SU-DHL-6 (cell line): Measurements from ENCODE around the gene KBTBD8.
A peak's percentile ranks its signal among the peaks of the same experiment; 100 is the strongest.

Experiments
- H2AFZ ChIP-seq: fragments of 200-600 bp; sonication (generic); 2 replicates; pipeline ENCODE4 v1.6.1; 2014; ENCODE audit warnings: low read depth, mild to moderate bottlenecking, moderate library complexity, mixed read lengths, antibody characterized with exemption, low read length; ENCODE audit not compliant: severe bottlenecking
- H3F3A ChIP-seq: fragments of 200-600 bp; shearing (Covaris generic); 2 replicates; pipeline ENCODE4 v1.6.0; 2016; ENCODE audit warnings: antibody characterized with exemption, mild to moderate bottlenecking; ENCODE audit not compliant: insufficient read depth
- H3K27ac ChIP-seq: fragments of 200-600 bp; sonication (generic); 2 replicates; pipeline ENCODE4 v1.5.1; 2016; ENCODE audit warnings: low read depth, mild to moderate bottlenecking, low read length, moderate library complexity, mixed read lengths
- H3K27me3 ChIP-seq: fragments of 200-600 bp; sonication (generic), shearing (Covaris generic); 2 replicates; pipeline ENCODE4 v1.6.0; 2014; ENCODE audit warnings: mild to moderate bottlenecking, low read length
- H3K36me3 ChIP-seq: fragments of 200-600 bp; sonication (generic); 2 replicates; pipeline ENCODE4 v1.6.1; 2014; ENCODE audit warnings: mild to moderate bottlenecking, low read length, mixed read lengths
- H3K4me2 ChIP-seq: fragments of 300-600, 200-600 bp; shearing (Covaris generic), sonication (generic); 2 replicates; pipeline ENCODE4 v1.6.0; 2014; ENCODE audit warnings: low read length, low read depth, mild to moderate bottlenecking; ENCODE audit not compliant: poor library complexity, severe bottlenecking
- H3K4me3 ChIP-seq: fragments of 200-600 bp; sonication (generic); 2 replicates; pipeline ENCODE4 v1.5.1; 2014; ENCODE audit warnings: antibody characterized with exemption, low read length, mild to moderate bottlenecking, mixed read lengths; ENCODE audit not compliant: insufficient read depth, poor library complexity, severe bottlenecking
- H3K79me2 ChIP-seq: fragments of 200-600 bp; sonication (generic); 2 replicates; pipeline ENCODE4 v1.6.1; 2014; ENCODE audit warnings: mild to moderate bottlenecking, low read length, moderate library complexity; ENCODE audit not compliant: insufficient read depth
- H3K9ac ChIP-seq: fragments of 200-600 bp; sonication (generic); 2 replicates; pipeline ENCODE4 v1.7.0; 2014; ENCODE audit warnings: mild to moderate bottlenecking, low read length
- H3K9me2 ChIP-seq: fragments of 200-600 bp; sonication (generic); replicated peaks from 2 replicates; pipeline ENCODE4 v1.6.1; 2014; ENCODE audit warnings: low read length; ENCODE audit not compliant: insufficient read depth
- H3K9me3 ChIP-seq: fragments of 200-600 bp; sonication (generic); 2 replicates; pipeline ENCODE4 v1.6.1; 2014; ENCODE audit warnings: low read length, mixed read lengths; ENCODE audit not compliant: insufficient read depth
- H4K20me1 ChIP-seq: fragments of 200-600 bp; sonication (generic); 2 replicates; pipeline ENCODE4 v1.6.1; 2014; ENCODE audit warnings: low read depth, mild to moderate bottlenecking, antibody characterized with exemption, low read length, moderate library complexity, mixed read lengths
- EZH2phosphoT487 ChIP-seq: fragments of 200-600 bp; sonication (generic), shearing (Covaris generic); conservative IDR thresholded peaks from 2 replicates; pipeline ENCODE4 v1.6.1; 2018; ENCODE audit warnings: mild to moderate bottlenecking, antibody characterized with exemption, low read length, moderate library complexity, mixed read lengths
- TF ChIP-seq, protein P1 (sequence below): fragments of 200-600 bp; sonication (generic); IDR thresholded peaks from one replicate; pipeline ENCODE4 v1.5.1; 2017; ENCODE audit warnings: antibody characterized with exemption, mild to moderate bottlenecking, low read length, moderate library complexity; ENCODE audit not compliant: insufficient read depth, poor library complexity, severe bottlenecking

KBTBD8 gene

DNA sequence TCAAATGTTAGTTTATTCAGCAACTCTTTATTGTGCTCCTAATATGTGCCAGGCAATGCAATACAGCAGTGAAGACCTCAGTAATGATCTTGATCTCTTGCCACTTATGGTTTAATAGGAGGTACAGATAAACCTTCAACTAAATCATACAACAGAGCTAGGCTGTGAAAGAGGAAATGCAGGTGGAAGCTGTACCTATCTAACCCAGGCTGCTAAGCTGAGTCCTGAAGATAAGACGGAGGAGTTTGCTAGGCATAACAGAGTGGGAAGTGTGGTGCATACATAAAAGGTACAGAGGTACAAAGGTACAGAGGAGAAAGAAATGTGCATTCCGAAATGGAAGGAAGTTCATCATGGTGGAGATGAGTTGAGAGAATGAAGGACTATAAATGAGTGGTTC, 35.0 kb downstream of the KBTBD8 start:
- no peaks in the 10 kb centered on the region for H3F3A ChIP-seq
- H3K9ac ChIP-seq = no peak overlapping the region
- no peaks in the 10 kb centered on the region; the same call in 1 of the 2 replicates for H3K36me3 ChIP-seq
- no peak overlapping the region for H3K4me3 ChIP-seq
- TF ChIP-seq, protein P1, sequence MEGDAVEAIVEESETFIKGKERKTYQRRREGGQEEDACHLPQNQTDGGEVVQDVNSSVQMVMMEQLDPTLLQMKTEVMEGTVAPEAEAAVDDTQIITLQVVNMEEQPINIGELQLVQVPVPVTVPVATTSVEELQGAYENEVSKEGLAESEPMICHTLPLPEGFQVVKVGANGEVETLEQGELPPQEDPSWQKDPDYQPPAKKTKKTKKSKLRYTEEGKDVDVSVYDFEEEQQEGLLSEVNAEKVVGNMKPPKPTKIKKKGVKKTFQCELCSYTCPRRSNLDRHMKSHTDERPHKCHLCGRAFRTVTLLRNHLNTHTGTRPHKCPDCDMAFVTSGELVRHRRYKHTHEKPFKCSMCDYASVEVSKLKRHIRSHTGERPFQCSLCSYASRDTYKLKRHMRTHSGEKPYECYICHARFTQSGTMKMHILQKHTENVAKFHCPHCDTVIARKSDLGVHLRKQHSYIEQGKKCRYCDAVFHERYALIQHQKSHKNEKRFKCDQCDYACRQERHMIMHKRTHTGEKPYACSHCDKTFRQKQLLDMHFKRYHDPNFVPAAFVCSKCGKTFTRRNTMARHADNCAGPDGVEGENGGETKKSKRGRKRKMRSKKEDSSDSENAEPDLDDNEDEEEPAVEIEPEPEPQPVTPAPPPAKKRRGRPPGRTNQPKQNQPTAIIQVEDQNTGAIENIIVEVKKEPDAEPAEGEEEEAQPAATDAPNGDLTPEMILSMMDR = no peak
- no peak for TF ChIP-seq EZH2phosphoT487
- H3K27me3 ChIP-seq = no peaks in the 10 kb centered on the region
- H3K4me2 ChIP-seq = no peak overlapping the region
- H3K27ac ChIP-seq = no peak overlapping the region
- H3K9me2 ChIP-seq = no peaks in the 10 kb centered on the region
- H2AFZ ChIP-seq = no peak overlapping the region
- no peaks in the 10 kb centered on the region for H4K20me1 ChIP-seq
- H3K79me2 ChIP-seq = no peaks in the 10 kb centered on the region
- H3K9me3 ChIP-seq = no peaks in the 10 kb centered on the region

DNA sequence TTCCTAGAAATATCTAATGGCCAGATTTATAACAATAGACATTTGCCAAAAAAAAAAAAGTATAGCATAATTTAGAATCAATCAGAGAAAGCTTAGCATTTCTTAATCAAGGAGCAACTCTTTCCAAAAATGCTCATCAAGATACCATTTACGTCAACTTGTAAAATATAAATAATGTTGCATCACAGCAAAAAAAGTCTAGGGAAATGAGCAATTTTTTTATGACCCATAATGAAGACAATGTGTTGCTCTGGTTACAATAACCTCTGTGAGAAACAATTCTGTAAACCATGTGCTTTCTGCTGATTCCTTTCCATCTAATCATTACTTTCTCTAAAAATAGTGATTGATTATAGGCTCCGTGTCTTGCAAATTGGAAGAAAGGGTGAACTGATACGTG, 36.3 kb downstream of the KBTBD8 start:
- H3K36me3 ChIP-seq = no peaks in the 10 kb centered on the region; the same call in 1 of the 2 replicates
- no peaks in the 10 kb centered on the region for H3K27me3 ChIP-seq
- no peak overlapping the region for H3K4me3 ChIP-seq
- H3K9me2 ChIP-seq = no peaks in the 10 kb centered on the region
- H3F3A ChIP-seq = no peaks in the 10 kb centered on the region
- no peak for TF ChIP-seq EZH2phosphoT487
- TF ChIP-seq, protein P1 = no peak
- no peak overlapping the region for H2AFZ ChIP-seq
- H3K27ac ChIP-seq = no peak overlapping the region
- H3K4me2 ChIP-seq = no peak overlapping the region
- no peak overlapping the region for H3K9ac ChIP-seq
- no peaks in the 10 kb centered on the region for H3K79me2 ChIP-seq
- H3K9me3 ChIP-seq = no peaks in the 10 kb centered on the region
- no peaks in the 10 kb centered on the region for H4K20me1 ChIP-seq

DNA sequence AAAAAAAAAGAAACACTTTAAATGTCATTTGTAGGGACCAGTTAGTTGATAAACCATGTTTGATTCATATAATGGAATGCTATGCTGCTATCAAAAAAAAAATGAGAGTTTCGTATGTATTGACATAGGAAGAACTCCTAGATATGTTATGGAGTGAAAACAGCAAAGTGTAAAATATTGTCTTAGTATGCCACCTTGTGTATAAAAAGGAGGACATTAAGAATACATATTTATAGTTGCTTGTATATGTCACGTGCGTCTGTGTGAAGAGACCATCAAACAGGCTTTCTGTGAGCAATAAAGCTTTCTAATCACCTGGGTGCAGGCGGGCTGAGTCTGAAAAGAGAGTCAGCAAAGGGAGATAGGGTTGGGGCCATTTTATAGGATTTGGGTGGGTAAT, 39.5 kb downstream of the KBTBD8 start:
- H3K27ac ChIP-seq = 0 out of 2 replicates have a peak overlapping the region, but pooled peaks have one; percentile 17
- no peaks in the 10 kb centered on the region for H3K9me2 ChIP-seq
- peak overlapping the region; percentile 27 for H3K4me2 ChIP-seq
- H3K27me3 ChIP-seq = no peaks in the 10 kb centered on the region
- H3K79me2 ChIP-seq = no peaks in the 10 kb centered on the region
- H3F3A ChIP-seq = no peaks in the 10 kb centered on the region
- no peak overlapping the region for H3K4me3 ChIP-seq
- TF ChIP-seq, protein P1 = peak; percentile 21
- TF ChIP-seq EZH2phosphoT487 = no peak
- H3K9ac ChIP-seq = no peak overlapping the region
- no peaks in the 10 kb centered on the region for H4K20me1 ChIP-seq
- H2AFZ ChIP-seq = peak overlapping the region; percentile 92
- H3K9me3 ChIP-seq = no peaks in the 10 kb centered on the region; the same call in 1 of the 2 replicates
- H3K36me3 ChIP-seq = no peaks in the 10 kb centered on the region; the same call in 1 of the 2 replicates

DNA sequence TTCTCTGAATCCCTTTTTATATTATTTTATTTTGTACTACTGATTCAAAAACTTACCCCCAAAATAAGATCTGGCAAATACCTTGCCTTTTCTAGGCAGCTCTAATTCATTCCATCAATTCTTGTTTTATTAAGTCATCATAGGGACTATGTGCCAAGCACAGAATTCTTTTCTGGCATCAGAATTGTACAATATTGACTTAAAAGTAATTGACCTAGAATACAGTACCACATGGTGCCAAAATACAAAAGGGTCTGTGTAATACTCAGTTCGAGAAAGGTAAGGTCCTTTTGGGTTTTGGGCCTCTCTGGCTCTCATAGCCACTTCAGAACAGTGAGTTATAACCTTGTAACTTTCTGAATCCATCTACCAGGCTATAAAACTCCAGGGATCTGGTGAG, 46.2 kb downstream of the KBTBD8 start:
- H3K27ac ChIP-seq = peak overlapping the region; percentile 98
- H3K79me2 ChIP-seq = no peaks in the 10 kb centered on the region
- H3F3A ChIP-seq = peaks cover 55% of the 10 kb centered on the region
- peak overlapping the region; percentile 48 for H3K4me3 ChIP-seq
- peak overlapping the region; percentile 60 for H3K9ac ChIP-seq
- H3K36me3 ChIP-seq = no peaks in the 10 kb centered on the region
- H3K4me2 ChIP-seq = peak overlapping the region; percentile 100
- no peaks in the 10 kb centered on the region for H4K20me1 ChIP-seq
- no peaks in the 10 kb centered on the region; the same call in 1 of the 2 replicates for H3K9me3 ChIP-seq
- TF ChIP-seq, protein P1 = no peak
- no peak for TF ChIP-seq EZH2phosphoT487
- no peak overlapping the region for H2AFZ ChIP-seq
- no peaks in the 10 kb centered on the region for H3K27me3 ChIP-seq
- H3K9me2 ChIP-seq = no peaks in the 10 kb centered on the region
